H1 (cell line): ENCODE results near the gene KRTAP10-8. TPM values are rescaled to one million over a fixed set of nuclear protein-coding genes. Genes with fewer than 3 reads are reported as not detected.

Experiments
- SP2 ChIP-seq: IDR thresholded peaks from 2 replicates; pipeline ENCODE4 v1.6.1; 2012; ENCODE audit warnings: mild to moderate bottlenecking, low read length, inconsistent platforms
- polyA plus RNA-seq, 7 experiments: library from polyadenylated mRNA; depleted of rRNA in 3 of 7; stranded (reverse) in 5 of 7; unstranded in 2 of 7; fragments of >200 nt in 5 of 7; fragments of 200-250 nt in 2 of 7; gene quantifications; 1 replicate in 5 of 7; 2 replicates in 1 of 7; 4 replicates in 1 of 7; pipeline versions ENCODE4 v1.2.1 to v1.2.3, GENCODE V29; 2011 to 2013; ENCODE audit warnings: missing spikeins in 2 of 7, mixed read lengths in 2 of 7
- total RNA-seq: library from RNA; stranded (reverse); fragmentation: NEBNext Ultra II Directional; extraction: Animal tissue kit (Norgen Biotek cat#: 25700); gene quantifications from 2 replicates; pipeline ENCODE4 v1.2.1, GENCODE V29; 2021

The KRTAP10-8 gene
- total and polyA plus RNA-seq, 2 of the 8 experiments (the other 6 are each of a cell fraction or from before 2014, with no cell fraction given) = not detected

DNA sequence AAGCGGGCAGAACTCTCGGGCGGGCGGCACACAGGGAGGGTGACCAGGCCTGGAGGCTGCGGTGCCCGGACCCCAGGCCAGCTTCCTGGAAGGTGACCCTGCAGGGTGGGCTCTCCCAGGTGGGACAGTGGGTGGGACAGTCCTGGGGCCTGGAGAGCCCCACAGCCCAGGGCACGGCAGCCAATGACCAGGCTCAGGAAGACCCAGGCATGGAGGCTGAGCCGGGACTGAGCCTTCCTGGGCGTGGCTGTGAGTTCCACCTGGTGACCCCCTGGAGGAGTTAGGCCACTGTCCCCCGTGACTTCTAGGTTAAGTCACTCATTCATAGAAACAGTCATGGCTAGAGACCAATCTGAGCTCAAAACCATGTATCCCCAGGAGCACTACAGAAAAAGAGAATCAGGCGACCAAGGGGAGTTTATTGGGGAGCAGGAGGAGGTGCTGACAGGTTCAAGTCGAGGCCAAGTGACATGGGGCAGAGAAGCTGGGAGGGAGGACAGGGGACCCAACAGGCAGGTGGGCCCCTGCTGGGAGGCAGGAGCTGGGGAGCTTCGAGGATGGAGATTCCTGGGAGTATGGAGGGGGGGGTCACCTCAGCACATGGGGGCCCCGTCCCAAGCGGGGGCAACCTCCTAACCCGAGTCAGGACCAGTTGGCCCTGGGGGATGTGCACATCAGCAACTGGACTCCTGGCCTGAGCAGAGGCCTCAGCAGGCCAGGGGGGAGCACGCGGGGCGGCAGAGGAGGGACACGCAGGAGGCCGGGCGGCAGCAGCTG, 32.6 kb upstream of the KRTAP10-8 start (continued):
- TF ChIP-seq SP2 = no peak
